T-helper 1 cell (primary cell): ENCODE data around the gene RAN.
"Not testable (repeated sequence)": the region's sequence is repeated elsewhere in the genome, so short reads cannot be mapped to it uniquely, and the experiment has no call there.

Experiments used
- DNase-seq, 5 donors: peaks; one replicate each; pipeline ENCODE4 v3.0.0-alpha.2; 2012 to 2020

RAN gene

DNA sequence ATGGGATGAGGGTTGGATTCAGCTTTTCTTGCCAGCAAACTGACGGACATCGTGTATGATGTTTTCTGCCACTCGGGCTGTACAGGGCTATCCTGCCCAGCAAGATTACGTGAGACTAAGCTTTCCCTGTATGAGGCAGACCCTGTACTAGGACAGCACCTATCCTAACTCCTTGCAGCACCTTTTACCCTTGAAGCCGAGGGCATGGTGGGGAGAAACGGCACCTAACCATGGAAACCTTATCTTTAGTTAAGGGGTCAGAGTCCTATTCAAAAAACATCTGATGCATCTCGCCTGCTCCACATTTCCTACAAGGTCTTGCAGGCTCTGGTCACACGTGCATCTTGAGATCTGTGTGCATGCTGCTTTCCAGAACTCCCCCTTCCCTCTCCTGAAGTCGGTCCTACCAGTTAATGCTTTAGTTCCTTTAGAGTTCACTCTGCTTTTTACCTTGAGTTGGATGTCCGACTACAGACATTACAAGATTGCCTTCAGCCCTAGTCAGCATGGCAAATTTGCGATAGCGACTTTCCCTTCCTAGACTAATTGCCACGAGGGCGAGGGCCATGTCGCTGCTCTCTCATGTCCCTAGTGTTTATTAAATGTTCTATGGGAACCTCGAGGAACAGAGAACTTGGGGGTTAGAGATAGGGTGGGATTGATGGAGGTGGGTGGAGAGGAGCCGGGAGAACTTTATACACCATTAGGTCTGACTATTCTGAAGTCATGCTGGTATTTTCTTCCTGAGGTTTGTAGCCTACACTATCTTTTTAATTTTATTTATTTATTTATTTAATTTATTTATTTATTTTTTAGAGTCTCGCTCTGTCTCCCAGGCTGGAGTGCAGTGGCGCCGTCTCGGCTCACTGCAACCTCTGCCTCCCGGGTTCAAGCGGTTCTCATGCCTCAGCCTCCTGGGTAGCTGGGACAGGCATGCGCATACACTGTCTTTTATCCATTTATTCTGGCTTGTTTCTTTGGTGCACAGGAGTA, 6.6 kb downstream of the RAN start:
- no peak for DNase-seq

DNA sequence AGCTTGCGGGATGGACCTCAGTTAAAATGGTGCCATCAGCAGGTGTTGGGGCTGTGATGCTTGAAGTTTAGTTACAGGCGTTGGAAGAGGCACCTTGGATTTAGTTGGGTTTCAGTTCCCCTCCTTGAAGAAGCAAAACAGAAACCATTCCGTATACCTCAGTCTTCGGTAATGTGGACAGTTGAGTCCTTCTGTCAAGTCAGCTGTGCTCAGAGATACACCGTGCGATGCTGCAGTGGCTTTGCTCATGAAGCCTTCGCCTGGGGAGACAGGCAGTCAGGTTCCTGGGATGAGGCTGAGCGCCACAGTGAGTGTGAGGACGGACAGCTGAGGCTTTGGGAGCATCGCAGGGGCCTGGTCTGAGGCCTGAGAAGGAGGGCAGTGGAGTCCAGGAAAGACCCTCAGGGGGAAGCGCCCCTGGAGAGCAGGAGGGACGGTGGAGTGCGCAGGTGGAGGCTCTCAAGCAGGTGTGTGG, 7.4 kb downstream of the RAN start:
- DNase-seq = no peak

DNA sequence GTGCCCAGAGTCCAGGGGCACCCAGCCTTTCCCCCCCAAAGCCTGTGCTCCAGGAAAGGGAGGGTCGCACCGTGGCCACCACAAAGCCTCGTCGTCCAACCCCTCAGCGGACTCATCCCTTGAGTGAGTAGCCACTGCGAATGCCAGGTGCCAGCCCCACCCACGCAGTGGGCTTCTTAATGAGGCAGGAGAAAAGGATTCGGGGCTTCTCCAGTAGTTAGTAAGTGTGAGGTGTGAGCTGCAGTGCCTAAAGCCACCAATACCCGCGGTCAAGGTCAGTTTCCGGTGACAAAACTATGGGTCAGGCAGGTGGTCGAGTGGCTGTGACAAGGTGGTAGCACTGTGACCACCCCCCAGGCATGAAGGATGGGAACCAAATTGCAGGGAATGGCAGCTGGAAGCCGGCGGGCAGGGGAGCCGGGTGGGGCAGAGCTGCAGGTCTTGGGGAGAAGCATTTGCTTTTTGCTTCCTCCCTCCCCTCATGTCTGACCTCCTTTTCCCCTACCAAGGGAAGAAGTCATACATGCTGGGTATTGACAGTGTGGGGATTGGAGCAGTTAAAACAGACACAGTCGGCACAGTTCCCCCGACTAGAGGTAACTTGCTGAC, 8.0 kb downstream of the RAN start:
- DNase-seq = no peak

DNA sequence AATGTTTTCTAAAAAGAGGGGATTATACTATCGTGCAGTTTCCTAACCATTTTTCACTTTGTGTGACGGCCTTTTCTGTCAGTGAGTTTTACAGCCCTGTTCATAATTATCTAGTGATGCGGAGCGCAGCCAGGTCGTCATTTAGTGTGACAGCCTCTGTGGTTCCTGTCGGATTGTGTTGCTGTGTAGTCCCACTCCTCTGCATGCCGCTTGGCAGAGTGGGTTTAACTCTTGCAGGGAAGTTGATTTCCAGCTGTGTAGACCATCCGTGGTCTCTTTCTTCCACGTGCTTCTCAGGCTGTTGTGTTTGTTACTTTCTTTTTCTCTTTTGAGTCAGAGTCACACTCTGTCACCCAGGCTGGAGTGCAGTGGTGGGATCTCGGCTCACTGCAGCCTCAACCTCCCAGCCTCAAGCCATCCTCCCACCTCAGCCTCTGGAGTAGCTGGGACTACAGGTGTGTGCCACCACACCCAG, 8.6 kb downstream of the RAN start:
- peak in 1 of 5 donors; percentile 26 for DNase-seq

DNA sequence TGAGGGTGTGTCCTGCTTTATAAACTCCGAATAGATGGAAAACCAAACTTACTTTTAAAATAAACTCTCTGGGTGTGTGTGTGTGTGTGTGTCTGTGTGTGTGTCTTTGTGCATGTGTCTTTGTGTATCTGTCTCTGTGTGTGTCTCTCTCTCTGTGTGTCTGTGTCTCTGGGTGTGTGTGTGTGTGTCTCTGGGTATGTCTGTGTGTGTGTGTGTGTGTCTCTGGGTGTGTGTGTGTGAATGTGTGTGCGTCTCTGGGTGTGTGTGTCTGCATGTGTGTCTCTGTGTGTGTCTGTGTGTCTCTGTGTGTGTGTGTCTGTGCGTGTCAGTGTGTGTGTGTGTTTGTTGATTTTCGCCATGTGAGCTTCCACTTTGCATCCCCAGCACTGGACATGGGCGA, 9.2 kb downstream of the RAN start:
- DNase-seq = no peak

DNA sequence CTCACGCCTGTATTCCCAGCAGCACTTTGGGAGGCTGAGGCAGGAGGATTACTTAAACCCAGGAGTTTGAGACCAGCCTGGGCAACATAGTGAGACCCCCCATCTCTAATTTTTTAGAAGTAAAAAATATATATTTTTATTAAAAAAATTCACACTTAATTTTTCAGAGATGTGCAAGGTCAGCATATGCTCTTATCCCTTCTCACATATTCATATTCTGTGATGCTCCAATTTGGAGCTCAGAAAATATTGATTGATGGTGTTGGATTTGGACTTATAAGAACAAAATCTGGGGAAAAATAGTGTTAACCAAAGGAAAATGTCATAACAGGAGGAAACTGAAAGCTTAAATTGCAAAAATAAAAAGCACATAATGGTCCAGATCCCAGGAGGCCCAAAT, 9.7 kb downstream of the RAN start:
- DNase-seq = no peak

DNA sequence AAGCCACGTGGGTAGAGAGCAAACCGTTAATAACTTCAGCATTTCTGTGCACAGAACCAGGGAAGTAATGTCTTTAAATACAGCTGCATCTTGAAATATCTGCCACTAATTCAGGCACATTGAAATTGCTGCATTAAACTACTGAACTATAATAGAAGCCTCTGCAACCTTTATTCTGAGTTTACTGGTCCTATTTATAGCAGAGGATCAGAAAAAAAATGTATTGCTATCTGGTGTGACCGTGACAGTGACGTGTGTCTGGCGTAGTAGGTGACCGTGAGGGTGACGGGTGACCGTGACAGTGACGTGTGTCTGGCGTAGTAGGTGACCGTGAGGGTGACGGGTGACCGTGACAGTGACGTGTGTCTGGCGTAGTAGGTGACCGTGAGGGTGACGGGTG, 15.3 kb downstream of the RAN start:
- not testable (repeated sequence) for DNase-seq

DNA sequence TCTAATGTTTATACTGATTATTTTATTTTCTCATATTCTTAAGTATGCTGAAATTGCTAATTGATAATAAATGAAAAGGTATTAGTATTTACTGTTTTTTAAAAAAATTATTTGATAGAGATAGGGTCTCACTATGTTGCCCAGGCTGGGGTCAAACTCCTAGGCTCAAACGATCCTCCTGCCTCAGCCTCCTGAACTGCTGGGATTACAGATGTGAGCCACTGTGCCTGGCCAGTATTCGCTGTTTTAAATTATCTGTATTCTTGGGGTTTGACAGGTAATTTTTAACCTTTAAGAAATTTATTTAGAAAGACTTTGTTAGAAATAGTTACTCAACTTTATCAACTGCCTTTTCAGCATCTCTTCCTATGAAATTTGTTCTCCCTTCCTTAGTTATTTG, 32.2 kb downstream of the RAN start:
- no peak for DNase-seq

DNA sequence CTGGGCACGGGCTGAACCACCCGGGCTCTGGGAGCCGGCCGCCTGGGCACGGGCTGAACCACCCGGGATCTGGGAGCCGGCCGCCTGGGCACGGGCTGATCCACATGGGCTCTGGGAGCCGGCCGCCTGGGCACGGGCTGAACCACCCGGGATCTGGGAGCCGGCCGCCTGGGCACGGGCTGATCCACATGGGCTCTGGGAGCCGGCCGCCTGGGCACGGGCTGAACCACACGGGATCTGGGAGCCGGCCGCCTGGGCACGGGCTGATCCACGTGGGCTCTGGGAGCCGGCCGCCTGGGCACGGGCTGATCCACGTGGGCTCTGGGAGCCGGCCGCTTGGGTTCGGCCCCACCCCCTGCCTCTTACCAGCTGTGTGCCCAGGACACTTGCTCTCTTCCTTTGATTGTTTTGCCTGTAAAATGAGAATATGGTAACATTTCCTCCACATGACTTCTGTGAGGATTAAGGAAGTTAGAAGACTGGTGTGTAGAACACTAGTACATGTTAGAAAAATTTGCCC, 33.1 kb downstream of the RAN start:
- not testable (repeated sequence) for DNase-seq

DNA sequence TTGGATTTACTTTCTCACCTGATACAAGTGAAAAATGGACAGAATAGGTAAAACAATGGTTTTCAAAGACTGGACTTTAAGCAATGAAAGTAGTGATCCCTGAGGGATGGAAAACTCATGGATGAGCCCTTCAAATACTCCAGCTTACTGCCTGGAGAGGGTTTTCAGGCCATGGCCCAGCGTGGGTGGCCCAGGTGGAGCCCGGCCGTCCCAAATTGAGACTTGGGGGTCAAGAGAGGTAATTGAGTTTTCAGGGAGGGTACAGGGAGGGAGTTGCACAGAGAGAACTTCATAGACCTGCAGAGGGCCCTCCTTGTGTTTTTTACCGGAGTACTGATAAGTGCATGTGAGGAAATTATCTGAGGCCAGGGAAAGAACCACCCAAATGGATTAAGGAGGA, 37.2 kb downstream of the RAN start:
- DNase-seq = no peak

DNA sequence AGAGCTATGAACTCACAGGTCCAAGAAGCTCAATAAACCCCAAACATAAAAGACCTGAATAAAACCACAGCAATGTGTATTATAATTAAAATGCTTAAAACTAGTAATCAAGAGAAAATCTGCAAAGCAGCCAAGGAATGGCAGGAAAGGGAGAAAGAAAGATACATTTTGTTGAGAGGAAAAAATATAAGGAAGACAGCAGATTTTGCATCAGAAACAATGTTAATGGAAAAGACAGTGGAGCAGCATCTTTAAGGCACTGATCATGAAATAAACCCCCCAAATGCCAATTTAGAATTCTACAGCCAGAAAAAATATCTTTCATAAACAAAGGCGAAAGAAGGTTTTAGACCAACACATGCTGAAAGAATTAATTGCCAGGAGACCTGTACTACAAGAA, 39.3 kb downstream of the RAN start:
- DNase-seq = no peak

DNA sequence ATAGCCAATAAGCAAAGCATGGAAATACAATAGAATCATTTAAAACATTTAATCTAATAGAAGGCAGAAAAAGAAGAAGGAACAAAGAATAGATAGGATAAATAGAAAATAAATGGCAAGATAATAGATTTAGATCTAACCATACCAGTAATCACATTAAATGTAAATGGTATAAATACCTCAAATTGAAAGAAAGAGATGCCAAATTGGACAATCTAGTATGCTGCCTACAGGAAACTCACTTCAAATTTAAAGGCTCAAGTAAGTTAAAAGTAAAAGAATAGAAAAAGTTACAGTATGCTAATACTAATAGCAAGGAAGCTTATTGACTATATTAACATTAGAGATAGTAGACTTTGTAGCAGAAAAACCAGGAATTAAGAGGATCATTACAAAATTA, 40.1 kb downstream of the RAN start:
- DNase-seq = no peak

DNA sequence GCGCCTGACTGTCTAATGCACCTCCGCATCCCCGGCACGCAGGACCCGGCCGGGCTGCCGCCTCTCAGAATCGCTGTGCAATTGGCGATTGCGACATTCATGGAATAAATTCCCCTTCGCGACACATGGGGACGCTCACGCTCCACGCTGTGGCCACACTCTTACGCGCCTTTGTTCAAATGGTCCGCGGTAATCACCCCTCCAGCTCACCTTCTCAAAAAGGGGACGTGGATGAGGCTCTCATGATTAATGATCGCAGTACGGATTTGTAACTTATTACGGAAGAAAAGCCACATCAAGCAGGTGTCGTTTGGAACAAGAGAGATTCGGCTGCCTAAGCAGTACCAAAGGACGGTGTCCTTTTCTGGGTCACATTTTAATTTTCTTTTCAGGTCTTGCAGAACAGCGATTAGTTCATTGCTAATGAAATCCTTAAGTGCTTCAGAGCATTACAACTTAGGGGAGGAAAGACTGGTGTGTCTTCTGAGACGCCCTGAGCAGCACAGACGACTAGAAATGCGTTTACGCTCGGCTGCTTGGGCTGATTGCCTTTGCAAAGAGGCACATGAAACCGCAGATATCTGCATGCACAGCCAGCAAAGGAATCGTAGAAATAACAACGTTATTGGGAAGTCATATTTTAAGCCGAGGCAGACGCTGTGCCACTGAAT, 44.5 kb downstream of the RAN start:
- DNase-seq = peak in 1 of 5 donors; percentile 10

DNA sequence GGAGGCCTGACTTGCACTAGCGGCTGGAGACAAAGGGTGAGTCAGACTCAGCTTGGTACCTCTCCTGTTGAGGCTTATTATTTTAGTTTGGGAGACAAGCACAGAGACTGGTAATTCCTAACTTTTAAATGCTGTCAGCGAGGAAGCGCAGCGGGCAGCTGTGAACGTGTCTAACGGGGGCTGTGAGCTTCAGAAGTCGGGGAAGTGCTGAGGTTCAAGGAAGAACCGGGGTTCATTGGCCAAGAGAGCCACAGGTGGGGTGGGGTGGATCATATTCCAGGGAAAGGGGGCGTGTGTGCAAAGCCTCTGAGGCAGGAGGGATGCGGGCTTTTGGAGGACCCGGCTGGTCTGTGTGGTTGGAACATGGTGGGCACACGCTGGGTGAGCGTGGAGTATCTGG, 45.7 kb downstream of the RAN start:
- no peak for DNase-seq

DNA sequence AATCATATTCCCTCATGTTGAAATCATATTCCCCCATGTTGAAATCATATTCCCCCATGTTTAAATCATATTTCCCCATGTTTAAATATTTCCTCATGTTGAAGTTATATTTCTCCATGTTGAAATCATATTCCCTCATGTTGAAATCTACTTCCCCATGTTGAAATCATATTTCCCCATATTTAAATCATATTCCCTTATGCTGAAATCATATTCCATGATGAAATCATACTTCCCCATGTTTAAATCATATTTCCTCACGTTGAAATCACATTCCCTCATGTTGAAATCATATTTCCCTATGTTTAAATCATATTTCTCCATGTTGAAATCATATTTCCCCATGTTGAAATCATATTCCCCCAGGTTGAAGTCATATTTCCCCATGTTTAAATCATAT, 47.2 kb downstream of the RAN start:
- no peak for DNase-seq

DNA sequence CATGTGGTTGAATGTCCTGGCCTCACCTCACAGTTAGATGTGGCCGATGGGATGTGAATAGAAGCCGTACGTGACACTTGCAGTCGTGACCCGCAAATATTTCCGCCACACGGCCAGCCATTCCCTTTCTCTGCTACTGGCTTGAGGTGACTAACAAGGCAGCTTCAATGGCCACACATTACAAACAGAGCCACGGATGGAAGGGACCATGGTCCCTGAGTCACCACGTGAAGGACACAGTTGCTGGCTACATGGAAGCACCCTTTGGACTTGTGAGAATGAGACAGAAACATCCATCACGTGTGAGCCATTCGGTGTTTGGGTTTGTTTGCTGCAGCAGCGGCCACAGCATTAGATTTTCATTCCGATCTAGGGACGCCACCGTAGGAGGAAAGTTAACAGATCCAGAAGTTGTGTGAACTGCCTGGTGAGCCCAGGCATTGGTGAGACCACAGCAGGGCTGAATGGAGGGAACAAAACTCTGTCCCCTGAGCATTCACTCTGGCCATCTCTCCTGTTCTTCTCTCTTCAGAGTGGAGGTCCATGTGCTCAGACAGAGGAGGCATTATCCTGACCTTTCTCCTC, 48.3 kb downstream of the RAN start:
- no peak for DNase-seq

DNA sequence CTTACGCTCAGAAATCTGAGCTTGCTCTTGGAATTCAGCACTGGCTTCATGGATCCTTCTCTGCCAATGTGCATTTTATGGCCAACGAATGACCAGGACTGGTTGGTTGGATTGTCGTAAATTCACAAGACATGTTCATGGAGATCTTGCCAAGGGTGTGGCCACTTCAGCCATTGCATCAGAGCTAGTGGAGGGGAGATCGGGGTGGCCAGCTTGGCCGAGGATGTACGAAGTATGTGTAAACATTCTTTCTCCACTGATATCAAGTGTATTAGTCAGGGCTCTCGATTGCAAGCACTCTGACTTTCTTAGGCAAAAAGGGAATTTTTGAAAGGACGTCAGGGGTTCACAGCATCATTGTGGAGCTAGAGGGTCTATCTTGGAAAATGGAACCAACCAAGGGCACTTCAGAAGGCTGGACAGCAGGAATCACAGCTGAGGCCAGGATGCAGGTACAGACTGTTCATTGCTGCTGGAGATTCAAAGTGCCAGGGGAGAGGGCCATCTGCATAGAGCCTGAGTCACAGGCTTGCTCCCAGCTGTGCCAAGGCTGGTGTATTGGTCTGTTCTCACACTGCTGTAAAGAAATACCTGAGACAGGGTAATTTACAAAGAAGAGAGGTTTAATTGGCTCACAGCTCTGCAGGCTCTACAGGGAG, 49.0 kb downstream of the RAN start:
- DNase-seq = no peak

DNA sequence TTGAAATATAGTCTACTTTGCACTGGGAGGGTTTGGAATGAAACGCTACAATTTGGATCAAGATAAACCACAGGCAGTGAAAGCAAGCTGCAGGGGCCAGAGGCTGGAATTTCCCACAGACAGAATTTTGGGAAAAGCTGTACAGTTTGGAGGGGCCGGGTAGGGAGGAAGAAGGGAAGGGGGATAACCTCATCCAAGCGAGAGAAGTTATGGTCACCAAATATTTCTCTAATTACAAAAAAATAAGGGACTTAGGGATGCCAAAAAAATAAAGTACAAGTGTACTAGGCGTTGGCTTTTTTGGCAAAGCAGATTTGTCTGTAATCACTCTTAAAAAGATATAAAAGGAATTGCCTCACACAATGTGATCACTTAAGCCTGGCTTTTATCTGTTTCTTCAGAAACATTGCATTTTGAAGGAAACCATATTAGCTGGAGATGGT, 50.7 kb downstream of the RAN start:
- no peak for DNase-seq

DNA sequence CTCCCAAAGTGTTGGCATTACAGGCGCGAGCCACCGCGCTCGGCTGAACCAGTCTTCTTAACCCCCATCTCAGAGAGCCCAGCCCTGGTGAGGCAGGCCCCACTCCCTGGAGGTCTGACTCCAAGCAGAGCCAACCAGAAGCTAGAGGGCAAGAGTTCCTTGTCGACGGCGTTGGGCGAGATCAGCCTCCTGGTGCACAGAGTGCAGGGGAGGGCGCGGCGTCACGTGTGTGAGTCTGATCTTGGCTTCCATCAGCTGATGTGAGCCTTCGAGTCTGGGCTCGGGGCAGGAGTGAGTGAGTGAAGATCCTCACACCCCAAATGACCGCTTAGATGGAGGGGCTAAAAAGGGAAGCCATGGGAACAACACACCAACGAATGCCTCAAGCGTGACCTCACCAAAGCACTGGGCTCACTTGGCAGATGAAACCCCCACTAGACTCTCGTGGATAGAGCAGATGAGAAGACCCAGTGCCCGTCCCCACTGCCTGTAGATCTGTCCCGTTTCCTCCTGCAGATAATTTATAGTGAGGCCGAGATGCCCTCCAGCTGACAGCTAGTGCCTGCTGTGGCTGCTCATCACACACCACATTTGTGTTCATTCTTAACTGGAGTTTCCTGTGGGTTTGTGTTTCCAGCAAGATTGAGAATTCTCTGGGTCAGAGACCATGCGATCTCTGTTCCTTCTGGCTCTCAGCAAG, 53.2 kb downstream of the RAN start:
- no peak for DNase-seq

DNA sequence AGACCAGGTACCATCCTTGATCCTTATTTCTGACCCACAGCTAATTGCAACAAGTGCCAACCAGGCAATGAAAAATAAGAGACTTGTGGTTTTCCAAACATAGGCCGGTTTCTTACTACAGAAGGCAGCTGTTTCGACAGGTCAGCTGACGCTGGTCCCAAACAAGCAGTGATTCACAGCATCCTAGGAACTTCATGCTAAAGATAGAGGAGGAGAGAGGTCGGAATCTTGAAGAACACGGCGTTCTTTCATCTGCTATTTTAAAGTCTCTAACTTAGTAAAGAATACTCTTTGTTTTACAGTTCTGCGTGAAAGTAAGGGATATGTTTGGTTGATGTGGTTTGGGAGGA, 53.8 kb downstream of the RAN start:
- no peak for DNase-seq
